Esophagus muscularis mucosa (tissue), 3 donors: Measurements from ENCODE around the gene RAB11A.

Experiments
- EP300 ChIP-seq: sonication (generic); formaldehyde crosslinking; IDR thresholded peaks from one replicate; pipeline ENCODE4 v1.6.1; 2017; ENCODE audit warnings: antibody characterized with exemption
- POLR2AphosphoS5 ChIP-seq, 2 donors: sonication (generic); formaldehyde crosslinking; IDR thresholded peaks; one replicate each; pipeline ENCODE4 v1.6.1; 2017; ENCODE audit warnings: antibody characterized with exemption in 2 of 2

GRCh38 chr15:65921780-65922179, 52.5 kb downstream of the RAB11A start:
- TF ChIP-seq POLR2AphosphoS5 (IDR thresholded peaks at IDR 0.05) (no peak), EP300 (no peak)
